Sigmoid colon (tissue), 7 donors: ENCODE data around the gene SLC12A9. TPM values are rescaled to one million over a fixed set of nuclear protein-coding genes. Genes with fewer than 3 reads are reported as not detected.

ENCODE experiments used
- DNase-seq: peaks from one replicate; pipeline ENCODE4 v3.0.0-alpha.2; 2019
- H3K27ac ChIP-seq, 4 donors: fragments of 200-600 bp; sonication (generic); one replicate each; pipeline ENCODE4 v1.5.1; 2016 to 2019; ENCODE audit warnings: mild to moderate bottlenecking in 1 of 4
- H3K27me3 ChIP-seq, 3 donors: fragments of 200-600 bp; sonication (generic); one replicate each; pipeline ENCODE4 v1.5.1; 2019; ENCODE audit warnings: mild to moderate bottlenecking in 1 of 3
- H3K36me3 ChIP-seq, 4 donors: fragments of 200-600 bp; sonication (generic); one replicate each; pipeline ENCODE4 v1.5.1; 2016 to 2019
- H3K4me1 ChIP-seq, 4 donors: fragments of 200-600 bp; sonication (generic); one replicate each; pipeline ENCODE4 v1.5.1; 2017 to 2019
- H3K4me3 ChIP-seq, 4 donors: fragments of 200-600 bp; sonication (generic); one replicate each; pipeline ENCODE4 v1.5.1; 2017 to 2019; ENCODE audit warnings: mild to moderate bottlenecking in 2 of 4, moderate library complexity in 1 of 4
- H3K9me3 ChIP-seq, 4 donors: fragments of 200-600 bp in 3 of 4; sonication (generic) in 3 of 4; one replicate each; pipeline versions ENCODE4 v1.5.1 to v1.6.1; 2013 to 2019
- CTCF ChIP-seq, 4 experiments: fragments of 450-650 bp in 3 of 4; fragments of 200-600 bp in 1 of 4; IDR thresholded peaks; one replicate each; pipeline ENCODE4 v1.5.1; 2016 to 2019; ENCODE audit warnings: antibody characterized with exemption in 4 of 4, mild to moderate bottlenecking in 3 of 4, moderate library complexity in 2 of 4
- EP300 ChIP-seq, 4 donors: sonication (generic); formaldehyde crosslinking; IDR thresholded peaks; one replicate each; pipeline ENCODE4 v1.6.1; 2017; ENCODE audit warnings: antibody characterized with exemption in 4 of 4
- POLR2A ChIP-seq, 2 donors: fragments of 450-650 bp; IDR thresholded peaks; one replicate each; pipeline ENCODE4 v1.6.1; 2016; ENCODE audit warnings: antibody characterized with exemption in 2 of 2, mild to moderate bottlenecking in 2 of 2, moderate library complexity in 2 of 2
- POLR2AphosphoS5 ChIP-seq, 4 donors: sonication (generic); formaldehyde crosslinking; IDR thresholded peaks; one replicate each; pipeline ENCODE4 v1.6.1; 2017; ENCODE audit warnings: antibody characterized with exemption in 4 of 4
- WGBS, 2 donors: extraction: QIAGEN DNeasy Blood & Tissue Kit; methylation state at CpG; one replicate each; pipeline ENCODE4 v1.1.7; 2013; 5-methylcytosine and 5-hydroxymethylcytosine counted together
- intact Hi-C: fragments of 100-400 bp; cut with DNase I; formaldehyde crosslinking; loops from one replicate; pipeline ENCODE4 v1.15.1; 2023
- polyA plus RNA-seq, 3 donors: library from polyadenylated mRNA; stranded (reverse); fragments of 200-250 nt; gene quantifications; one replicate each; pipeline ENCODE4 v1.2.3, GENCODE V29; 2013
- total RNA-seq, 4 donors: library from RNA; depleted of rRNA; stranded (reverse); fragments of >200 nt; gene quantifications; one replicate each; pipeline ENCODE4 v1.1.0, GENCODE V29; 2016
- donor health status: healthy with polysubstance abuse.
- donor health status: Bipolar disorder and iron deficiency.
- donor health status: healthy.

SLC12A9 gene
- total and polyA plus RNA-seq, 7 donors = 2.5 to 34.2 (median 12.1) TPM

- peak; percentile 82 for DNase-seq
- Histone ChIP-seq H3K9me3 (no peaks in the 10 kb centered on the region), H3K27ac (peak overlapping the region; percentile 93 to 97 (median 96)), H3K36me3 (peaks cover 0 to 58% (median 25%) of the 10 kb centered on the region in 4 donors), H3K4me1 (peaks cover 0 to 38% (median 32%) of the 10 kb centered on the region in 4 donors), H3K27me3 (no peaks in the 10 kb centered on the region), H3K4me3 (peak overlapping the region; percentile 91 to 99 (median 95))
- TF ChIP-seq EP300 (IDR thresholded peaks at IDR 0.05) = no peak
- TF ChIP-seq CTCF (IDR thresholded peaks at IDR 0.05) = no peak
- TF ChIP-seq POLR2A (IDR thresholded peaks at IDR 0.05) = no peak
- TF ChIP-seq POLR2AphosphoS5 (IDR thresholded peaks at IDR 0.05) = no peak
- intact Hi-C loops = loop anchor here (10.0 kb wide), 1 partner anchor 261 kb away; the partner anchor contains the start of gene MOSPD3
- 0% methylated on average over 39 of the region's 39 CpGs for WGBS, 2 donors
These were observed 22.8 kb downstream of the SLC12A9 start for GRCh38 chr7:100875356-100875751.

GRCh38 chr7:100878013-100878412 lies 25.5 kb downstream of the SLC12A9 start:
- Histone ChIP-seq H3K27ac (no peak overlapping the region), H3K36me3 (peaks cover 16 to 57% (median 26%) of the 10 kb centered on the region in 4 donors), H3K9me3 (no peaks in the 10 kb centered on the region), H3K4me1 (peaks cover 0 to 38% (median 32%) of the 10 kb centered on the region in 4 donors), H3K27me3 (no peaks in the 10 kb centered on the region), H3K4me3 (no peak overlapping the region)
- intact Hi-C loops = loop anchor here (10.0 kb wide), 1 partner anchor 263 kb away; the partner anchor contains the start of gene MOSPD3
- no peak for TF ChIP-seq POLR2AphosphoS5 (IDR thresholded peaks at IDR 0.05)
- TF ChIP-seq CTCF (IDR thresholded peaks at IDR 0.05) = no peak
- no peak for TF ChIP-seq POLR2A (IDR thresholded peaks at IDR 0.05)
- TF ChIP-seq EP300 (IDR thresholded peaks at IDR 0.05) = no peak
- WGBS, 2 donors = 85 to 89% methylated on average over 7 of the region's 7 CpGs
- no peak for DNase-seq

- no peak overlapping the region for H3K27ac ChIP-seq
- H3K4me3 ChIP-seq = no peak overlapping the region
- 72 to 88% methylated on average over 6 of the region's 6 CpGs for WGBS, 2 donors
- peaks cover 19 to 57% (median 28%) of the 10 kb centered on the region in 4 donors for H3K36me3 ChIP-seq
- H3K27me3 ChIP-seq = no peaks in the 10 kb centered on the region
- intact Hi-C loops = loop anchor here (10.0 kb wide), 1 partner anchor 264 kb away; the partner anchor contains the start of gene MOSPD3
- TF ChIP-seq POLR2AphosphoS5 (IDR thresholded peaks at IDR 0.05) = no peak
- no peak for TF ChIP-seq POLR2A (IDR thresholded peaks at IDR 0.05)
- no peak for TF ChIP-seq EP300 (IDR thresholded peaks at IDR 0.05)
- TF ChIP-seq CTCF (IDR thresholded peaks at IDR 0.05) = no peak
- DNase-seq = no peak
- H3K9me3 ChIP-seq = no peaks in the 10 kb centered on the region
- H3K4me1 ChIP-seq = peaks cover 0 to 38% (median 32%) of the 10 kb centered on the region in 4 donors
These were observed 26.2 kb downstream of the SLC12A9 start for GRCh38 chr7:100878685-100879084.

GRCh38 chr7:100879685-100880261 lies 27.3 kb downstream of the SLC12A9 start:
- Histone ChIP-seq H3K9me3 (no peaks in the 10 kb centered on the region), H3K27me3 (no peaks in the 10 kb centered on the region), H3K4me1 (peaks cover 0 to 30% (median 24%) of the 10 kb centered on the region in 4 donors), H3K36me3 (peaks cover 28 to 64% (median 38%) of the 10 kb centered on the region in 4 donors), H3K4me3 (no peak overlapping the region), H3K27ac (no peak overlapping the region)
- TF ChIP-seq POLR2A (IDR thresholded peaks at IDR 0.05) (no peak), POLR2AphosphoS5 (IDR thresholded peaks at IDR 0.05) (no peak), CTCF (IDR thresholded peaks at IDR 0.05) (no peak), EP300 (IDR thresholded peaks at IDR 0.05) (no peak)
- 89 to 95% methylated on average over 11 of the region's 11 CpGs for WGBS, 2 donors
- no peak for DNase-seq
- intact Hi-C loops = loop anchor here (10.0 kb wide), 1 partner anchor 265 kb away; the partner anchor contains the start of gene MOSPD3
